D721Med (cell line): ENCODE data around the gene ADH7.

ENCODE experiments used
- DNase-seq: peaks from one replicate; pipeline ENCODE4 v3.0.0; 2011; ENCODE audit warnings: low spot score; ENCODE audit not compliant: insufficient read length
- FAIRE-seq: peaks from 2 replicates; lab custom pipeline; 2011; peaks lifted over from hg19 to GRCh38; lab: Jason Lieb, UNC
- TF ChIP-seq, protein P1 (sequence below): IDR thresholded peaks from 2 replicates; pipeline ENCODE4 v1.5.1; 2012; ENCODE audit warnings: mild to moderate bottlenecking, control low read depth; ENCODE audit not compliant: insufficient read depth; ENCODE audit errors: missing control alignments

ADH7 gene

DNA sequence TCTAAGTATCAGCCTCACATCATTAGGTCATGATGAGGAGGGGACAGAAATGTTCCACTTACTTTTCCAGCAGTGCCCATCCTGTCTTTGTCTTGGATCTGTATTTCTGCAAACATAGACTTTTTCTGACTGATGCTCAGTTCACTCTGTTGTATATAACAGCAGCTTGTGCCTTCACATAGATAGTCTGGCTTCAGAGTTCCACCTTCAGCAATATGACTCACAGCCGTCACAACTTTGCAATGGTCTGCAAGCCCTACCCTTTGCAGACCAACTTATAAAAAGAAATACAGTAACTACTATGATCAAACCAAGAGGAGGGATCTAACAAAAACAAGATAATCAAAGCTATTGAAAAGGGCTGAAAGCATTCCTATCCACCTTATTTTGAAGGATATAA is at the start of gene ADH7:
ADH7 (minus strand) TSS at position 189 of the 400 bp plus-strand sequence; CDS start at position 80, 109 bp downstream.
- DNase-seq (no peak), FAIRE-seq (no peak)
- TF ChIP-seq, protein P1, sequence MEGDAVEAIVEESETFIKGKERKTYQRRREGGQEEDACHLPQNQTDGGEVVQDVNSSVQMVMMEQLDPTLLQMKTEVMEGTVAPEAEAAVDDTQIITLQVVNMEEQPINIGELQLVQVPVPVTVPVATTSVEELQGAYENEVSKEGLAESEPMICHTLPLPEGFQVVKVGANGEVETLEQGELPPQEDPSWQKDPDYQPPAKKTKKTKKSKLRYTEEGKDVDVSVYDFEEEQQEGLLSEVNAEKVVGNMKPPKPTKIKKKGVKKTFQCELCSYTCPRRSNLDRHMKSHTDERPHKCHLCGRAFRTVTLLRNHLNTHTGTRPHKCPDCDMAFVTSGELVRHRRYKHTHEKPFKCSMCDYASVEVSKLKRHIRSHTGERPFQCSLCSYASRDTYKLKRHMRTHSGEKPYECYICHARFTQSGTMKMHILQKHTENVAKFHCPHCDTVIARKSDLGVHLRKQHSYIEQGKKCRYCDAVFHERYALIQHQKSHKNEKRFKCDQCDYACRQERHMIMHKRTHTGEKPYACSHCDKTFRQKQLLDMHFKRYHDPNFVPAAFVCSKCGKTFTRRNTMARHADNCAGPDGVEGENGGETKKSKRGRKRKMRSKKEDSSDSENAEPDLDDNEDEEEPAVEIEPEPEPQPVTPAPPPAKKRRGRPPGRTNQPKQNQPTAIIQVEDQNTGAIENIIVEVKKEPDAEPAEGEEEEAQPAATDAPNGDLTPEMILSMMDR, result no peak

DNA sequence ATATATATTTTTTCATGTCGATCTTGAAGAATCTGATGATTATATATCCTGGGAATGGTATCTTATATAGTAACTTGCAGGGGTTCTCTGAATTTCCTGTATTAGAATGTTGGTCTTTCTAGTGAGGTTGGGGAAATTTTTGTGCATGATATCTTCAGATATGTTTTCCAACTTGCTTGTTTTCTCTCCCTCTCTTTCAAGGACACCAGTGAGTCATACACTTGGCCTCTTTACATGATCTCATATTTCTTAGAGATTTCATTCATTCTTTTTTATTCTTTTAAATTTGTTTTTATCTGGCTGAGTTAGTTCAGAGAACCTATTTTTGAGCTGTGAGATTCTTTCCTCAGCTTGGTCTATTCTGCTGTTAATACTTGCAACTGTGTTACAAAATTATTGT is 48.5 kb upstream of the ADH7 start:
- no peak for FAIRE-seq
- DNase-seq, result no peak

DNA sequence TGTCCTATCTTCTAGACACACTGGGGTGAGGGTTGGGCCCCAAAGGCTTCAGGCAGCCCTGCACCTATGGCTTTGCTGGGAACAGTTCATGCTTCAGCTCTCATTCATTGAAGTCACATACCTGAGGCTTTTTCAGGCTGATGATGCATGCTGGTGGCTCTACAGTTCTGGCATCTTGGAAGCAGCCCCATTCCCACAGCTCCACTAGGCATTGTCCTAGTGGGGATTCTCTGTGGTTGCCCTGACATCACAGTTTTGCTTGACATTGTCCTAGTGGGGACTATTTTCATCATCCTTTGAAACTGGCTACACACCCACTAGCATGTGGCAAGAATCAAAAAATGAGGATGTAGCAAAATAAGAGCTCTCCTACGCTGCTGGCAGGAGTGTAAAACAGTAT is 38.0 kb upstream of the ADH7 start:
- FAIRE-seq (no peak), DNase-seq (no peak)
- TF ChIP-seq, protein P1, result no peak

More for the DNA sequence above, 48.5 kb upstream of the ADH7 start:
- TF ChIP-seq, protein P1, result no peak

DNA sequence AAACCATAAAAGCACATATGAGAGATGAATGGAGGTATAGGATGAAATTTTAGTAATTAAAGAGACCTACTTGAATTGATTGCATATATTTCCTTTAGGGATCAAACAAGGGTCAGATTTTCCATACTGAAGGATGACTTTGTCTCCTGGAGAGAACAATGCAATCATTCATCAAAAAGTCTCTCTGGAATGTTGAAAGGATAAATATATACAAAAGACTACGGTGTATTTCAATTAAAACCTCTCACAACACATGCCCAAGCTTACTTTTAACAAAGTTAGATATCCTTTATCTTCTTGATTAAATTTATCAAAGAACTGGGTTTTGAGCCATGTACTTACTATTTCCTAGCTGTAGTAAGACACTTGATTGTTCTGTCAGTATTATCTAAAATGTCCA is 36.8 kb upstream of the ADH7 start:
- FAIRE-seq, result no peak

DNA sequence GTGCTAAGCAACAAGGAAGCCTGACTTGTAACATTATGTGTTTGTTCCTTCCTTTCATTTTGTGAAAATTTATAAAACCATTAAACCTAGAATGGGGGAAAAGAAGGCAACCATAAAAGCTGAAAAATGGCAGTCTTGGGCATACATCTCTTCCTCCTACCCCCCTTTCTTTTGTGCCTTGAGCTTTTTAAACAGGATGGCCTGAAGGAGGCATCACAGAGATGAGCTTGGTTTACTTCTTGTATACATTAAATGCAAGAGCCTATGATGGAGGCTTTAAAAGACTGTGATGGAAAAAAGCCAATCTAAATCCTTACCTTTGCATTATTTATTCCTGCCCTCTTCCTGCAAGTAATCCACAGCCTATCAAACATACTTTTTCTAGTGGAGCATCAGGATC is 36.2 kb upstream of the ADH7 start:
- FAIRE-seq, result no peak
- TF ChIP-seq, protein P1, result no peak
- no peak for DNase-seq

More for the DNA sequence above, 36.8 kb upstream of the ADH7 start:
- TF ChIP-seq, protein P1, result no peak
- DNase-seq, result no peak

DNA sequence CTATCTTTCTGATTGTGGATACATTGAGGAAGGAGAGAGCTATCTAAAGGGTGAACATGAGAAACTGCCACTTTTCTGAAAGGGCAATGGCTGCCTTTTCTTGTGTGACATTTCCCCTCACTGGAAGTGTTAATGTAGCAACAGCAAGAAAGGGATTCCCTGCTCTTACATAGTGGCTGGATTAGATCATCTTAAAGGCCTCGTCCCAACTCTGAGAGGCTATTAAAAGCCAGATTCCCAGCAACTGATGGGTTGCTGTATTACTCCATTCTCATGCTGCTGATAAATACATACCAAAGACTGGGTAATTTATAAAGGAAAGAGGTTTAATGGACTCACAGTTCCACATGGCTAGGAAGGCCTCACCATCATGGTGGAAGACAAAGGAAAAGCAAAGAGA is 33.7 kb upstream of the ADH7 start:
- FAIRE-seq (no peak), DNase-seq (no peak)
- TF ChIP-seq, protein P1, result no peak

DNA sequence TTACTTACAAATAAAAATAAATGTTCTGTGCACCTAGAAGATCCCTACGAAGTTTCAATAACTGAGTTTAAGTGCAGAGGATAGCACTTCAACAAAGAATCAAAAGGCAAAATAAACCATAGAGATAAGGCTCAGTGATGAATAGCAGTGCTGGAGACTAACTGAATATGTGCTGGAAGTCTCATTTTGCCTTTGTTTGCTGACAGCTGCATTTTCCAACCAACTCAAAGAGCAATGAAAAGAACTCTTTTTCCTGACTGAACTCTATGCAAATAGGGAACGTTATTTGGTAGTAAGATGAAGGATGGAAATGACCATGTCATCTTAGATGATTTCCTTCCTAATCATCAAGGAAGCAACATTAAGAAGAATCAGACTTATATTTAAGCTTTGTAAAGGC is 32.7 kb upstream of the ADH7 start:
- no peak for FAIRE-seq
- TF ChIP-seq, protein P1, result no peak
- DNase-seq, result no peak
